Stomach smooth muscle (tissue), 2 donors: ENCODE results near the gene COL4A2.

Experiments
- H3K27ac ChIP-seq: one replicate; pipeline ENCODE4 v1.7.0; 2013; ENCODE audit warnings: mild to moderate bottlenecking, low read length, inconsistent platforms
- H3K27me3 ChIP-seq, 2 donors: one replicate each; pipeline ENCODE4 v1.7.0; 2013; ENCODE audit warnings: low read length in 2 of 2; ENCODE audit not compliant: insufficient read depth in 2 of 2, control insufficient read depth in 1 of 2
- H3K36me3 ChIP-seq, 2 donors: one replicate each; pipeline ENCODE4 v1.7.0; 2013; ENCODE audit warnings: low read length in 2 of 2; ENCODE audit not compliant: control insufficient read depth in 2 of 2, insufficient read depth in 2 of 2
- H3K4me1 ChIP-seq: one replicate; pipeline ENCODE4 v1.7.0; 2013; ENCODE audit warnings: low read length; ENCODE audit not compliant: control insufficient read depth, insufficient read depth
- H3K4me3 ChIP-seq, 2 donors: one replicate each; pipeline ENCODE4 v1.7.0; 2013; ENCODE audit warnings: low read length in 2 of 2
- H3K9ac ChIP-seq, 2 donors: one replicate each; pipeline ENCODE4 v1.7.0; 2013; ENCODE audit warnings: low read length in 2 of 2, mild to moderate bottlenecking in 1 of 2
- H3K9me3 ChIP-seq, 2 donors: one replicate each; pipeline ENCODE4 v1.7.0; 2013; ENCODE audit warnings: low read length in 2 of 2; ENCODE audit not compliant: control insufficient read depth in 2 of 2
- donor health status: healthy.
- donor health status: Pancreatic carcinoma.

The COL4A2 gene

DNA sequence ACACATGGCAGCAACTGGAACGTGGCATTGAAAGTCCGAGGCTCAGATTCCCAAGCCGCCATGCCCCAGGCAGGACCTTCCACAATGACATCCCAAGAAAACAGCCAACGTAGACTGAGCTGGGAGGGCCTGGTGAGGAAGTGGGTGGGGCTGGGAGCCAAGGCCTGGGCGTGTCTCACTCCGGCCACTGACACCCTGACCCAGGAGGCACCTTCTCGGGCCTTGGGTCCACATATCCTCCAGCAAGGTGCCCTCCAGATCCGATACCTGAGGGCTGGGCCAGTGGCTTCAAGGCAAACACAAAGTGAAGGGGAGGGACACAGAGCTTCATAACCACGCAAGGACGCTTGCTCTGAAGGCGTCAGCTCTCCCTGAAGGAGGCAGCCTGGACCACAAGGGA, 211.5 kb downstream of the COL4A2 start:
- Histone ChIP-seq H3K27me3 (no peaks in the 10 kb centered on the region), H3K4me3 (no peak overlapping the region), H3K36me3 (peaks cover 12 to 20% of the 10 kb centered on the region in 2 donors), H3K9me3 (peaks cover 0 to 7% of the 10 kb centered on the region in 2 donors), H3K27ac (no peak overlapping the region), H3K4me1 (peaks cover 32% of the 10 kb centered on the region), H3K9ac (no peak overlapping the region)

DNA sequence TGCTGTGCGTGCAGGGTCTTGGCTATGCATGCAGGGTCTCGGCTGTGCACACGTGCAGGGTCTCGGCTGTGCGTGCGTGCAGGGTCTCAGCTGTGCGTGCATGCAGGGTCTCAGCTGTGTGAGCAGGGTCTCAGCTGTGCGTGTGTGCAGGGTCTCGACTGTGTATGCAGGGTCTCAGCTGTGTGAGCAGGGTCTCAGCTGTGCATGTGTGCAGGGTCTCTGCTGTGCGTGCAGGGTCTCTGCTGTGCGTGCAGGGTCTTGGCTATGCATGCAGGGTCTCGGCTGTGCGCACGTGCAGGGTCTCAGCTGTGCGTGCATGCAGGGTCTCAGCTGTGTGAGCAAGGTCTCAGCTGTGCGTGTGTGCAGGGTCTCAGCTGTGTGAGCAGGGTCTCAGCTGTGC, 212.0 kb downstream of the COL4A2 start:
- Histone ChIP-seq H3K27ac (no peak overlapping the region), H3K36me3 (peaks cover 8 to 15% of the 10 kb centered on the region in 2 donors), H3K4me1 (peaks cover 37% of the 10 kb centered on the region)

DNA sequence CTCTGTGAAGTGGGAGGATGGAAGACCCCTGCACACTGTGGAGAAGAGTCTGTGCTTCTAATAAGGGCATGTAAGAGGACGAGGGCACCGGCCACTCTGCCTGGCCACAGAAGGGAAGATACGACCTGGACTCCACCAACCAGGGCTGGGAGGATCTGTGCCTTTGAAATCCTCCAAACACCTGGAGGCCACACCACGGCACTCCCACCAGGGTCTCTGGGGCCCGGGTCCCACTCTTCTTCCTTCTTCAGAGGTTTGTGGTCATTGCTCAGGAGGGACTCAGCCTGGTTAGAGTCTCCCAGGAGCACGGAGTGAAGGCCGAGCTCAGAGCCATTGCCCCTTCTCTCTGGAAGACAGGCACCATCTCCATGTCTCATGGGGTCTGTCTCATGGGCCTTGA, 212.4 kb downstream of the COL4A2 start:
- H3K9me3 ChIP-seq = peaks cover 0 to 7% of the 10 kb centered on the region in 2 donors
- no peaks in the 10 kb centered on the region for H3K27me3 ChIP-seq
- peaks cover 42% of the 10 kb centered on the region for H3K4me1 ChIP-seq
- H3K9ac ChIP-seq = no peak overlapping the region
- H3K4me3 ChIP-seq = no peak overlapping the region
- peaks cover 7 to 11% of the 10 kb centered on the region in 2 donors for H3K36me3 ChIP-seq
- H3K27ac ChIP-seq = peak overlapping the region; percentile 75

More for the DNA sequence above, 212.0 kb downstream of the COL4A2 start:
- peaks cover 0 to 7% of the 10 kb centered on the region in 2 donors for H3K9me3 ChIP-seq
- H3K9ac ChIP-seq = no peak overlapping the region
- H3K4me3 ChIP-seq = no peak overlapping the region
- no peaks in the 10 kb centered on the region for H3K27me3 ChIP-seq

DNA sequence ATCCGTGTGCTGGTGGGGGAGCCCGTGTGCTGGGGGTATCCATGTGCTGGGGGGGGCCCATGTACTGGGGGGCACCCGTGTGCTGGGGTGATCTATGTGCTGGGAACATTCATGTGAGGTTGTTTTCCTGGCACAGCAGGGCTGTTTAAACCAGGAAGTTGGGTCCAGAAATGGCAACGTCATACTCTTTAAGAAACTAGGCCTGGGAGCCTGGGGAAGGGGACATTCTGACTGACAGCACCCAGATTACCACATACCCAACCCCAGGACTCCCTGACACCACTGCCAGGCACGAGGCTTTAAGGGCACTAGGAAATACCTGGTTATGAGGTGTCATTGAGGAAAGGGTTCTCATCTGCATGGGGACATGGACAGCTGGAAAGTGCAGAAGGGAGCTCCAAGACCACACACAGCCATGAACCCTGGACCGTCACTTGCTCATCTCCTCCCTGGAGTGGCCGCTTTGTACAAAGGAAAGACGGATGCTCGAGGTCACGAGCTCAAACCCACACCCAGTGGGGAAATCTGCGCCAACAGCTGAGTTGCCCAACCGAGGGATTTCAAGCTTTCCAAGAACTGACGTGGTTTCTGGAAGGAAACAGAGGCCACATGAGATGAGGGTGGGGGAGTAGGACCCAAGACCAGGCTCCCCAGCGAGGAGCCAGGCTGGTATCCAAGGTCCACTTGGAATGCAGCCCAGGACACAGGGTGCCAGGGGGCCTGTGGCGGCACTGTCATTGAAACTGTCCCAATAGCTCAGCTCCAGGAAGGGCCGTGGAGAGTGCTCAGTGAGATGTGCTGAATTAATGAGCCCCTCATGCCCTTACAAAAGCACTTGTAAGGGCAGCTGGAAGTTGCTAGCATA, 213.6 kb downstream of the COL4A2 start:
- Histone ChIP-seq H3K4me3 (peak overlapping the region in 1 of 2 donors; percentile 29), H3K9ac (peak overlapping the region in 1 of 2 donors; percentile 36), H3K4me1 (peaks cover 53% of the 10 kb centered on the region)

DNA sequence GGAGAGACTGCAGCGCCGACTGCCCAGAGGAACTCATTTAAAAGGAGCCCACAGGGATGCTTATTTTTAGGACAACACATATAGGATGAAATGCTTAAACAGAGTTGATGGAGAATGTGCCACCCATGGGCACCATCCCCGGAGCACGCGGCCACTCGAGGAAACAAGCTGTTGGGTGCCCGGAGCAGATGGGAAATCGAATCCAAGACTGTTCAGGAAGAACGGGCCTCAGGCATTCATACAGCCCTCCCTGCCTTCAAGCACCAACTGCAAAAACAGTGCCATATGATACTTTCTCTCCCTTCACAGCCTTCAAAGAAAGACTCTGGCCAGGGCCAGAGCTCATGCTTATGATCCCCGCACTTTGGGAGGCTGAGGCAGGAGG, 214.2 kb downstream of the COL4A2 start:
- Histone ChIP-seq H3K4me1 (peaks cover 59% of the 10 kb centered on the region), H3K9me3 (no peaks in the 10 kb centered on the region), H3K4me3 (peak overlapping the region in 1 of 2 donors; percentile 29), H3K27ac (peak overlapping the region; percentile 75), H3K9ac (no peak overlapping the region), H3K27me3 (no peaks in the 10 kb centered on the region), H3K36me3 (peaks cover 4 to 7% of the 10 kb centered on the region in 2 donors)

More for the DNA sequence above, 213.6 kb downstream of the COL4A2 start:
- Histone ChIP-seq H3K36me3 (peaks cover 4 to 7% of the 10 kb centered on the region in 2 donors), H3K9me3 (no peaks in the 10 kb centered on the region), H3K27ac (peak overlapping the region; percentile 75), H3K27me3 (no peaks in the 10 kb centered on the region)

DNA sequence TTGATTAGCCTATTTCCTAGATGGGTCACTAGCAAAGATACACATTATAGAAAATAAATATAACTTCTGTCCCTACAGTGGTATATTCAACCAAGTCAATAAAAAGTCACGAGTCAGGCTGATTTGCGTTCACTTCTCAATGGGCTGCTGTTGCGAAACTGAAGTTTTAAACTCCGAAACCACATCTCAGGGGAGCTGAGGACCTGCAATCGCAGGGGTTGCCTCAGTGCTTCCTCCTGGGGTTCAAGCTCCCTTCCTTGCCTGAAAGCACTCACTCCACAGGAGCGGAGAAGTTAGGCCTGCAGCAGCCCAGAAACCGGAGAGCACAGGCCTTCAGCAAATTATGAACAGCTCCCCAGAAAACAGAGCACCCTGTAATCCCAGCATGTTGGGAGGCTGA, 214.9 kb downstream of the COL4A2 start:
- no peak overlapping the region for H3K9ac ChIP-seq
- H3K4me3 ChIP-seq = no peak overlapping the region
- peaks cover 66% of the 10 kb centered on the region for H3K4me1 ChIP-seq
- H3K27ac ChIP-seq = peak overlapping the region; percentile 75
- no peaks in the 10 kb centered on the region for H3K9me3 ChIP-seq
- no peaks in the 10 kb centered on the region for H3K27me3 ChIP-seq
- peaks cover 4 to 7% of the 10 kb centered on the region in 2 donors for H3K36me3 ChIP-seq

DNA sequence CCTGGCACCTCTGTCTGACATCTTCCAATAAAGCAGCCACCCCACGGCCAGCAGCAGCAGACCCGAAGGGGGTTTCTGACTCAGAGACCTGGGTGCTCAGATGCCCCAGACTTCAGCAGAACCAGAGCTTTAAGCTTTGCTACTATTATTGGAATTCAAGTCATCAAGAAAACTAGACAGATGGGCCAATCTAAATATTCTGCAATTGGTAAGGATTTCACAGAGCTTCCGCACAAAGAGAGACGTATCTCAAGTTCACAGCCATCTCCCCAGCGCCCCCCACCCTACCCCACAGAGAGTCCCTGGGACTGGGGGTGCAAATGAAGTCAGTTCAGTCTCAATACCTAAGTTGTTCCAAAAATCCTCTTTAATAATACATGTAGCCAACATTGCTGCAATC, 215.6 kb downstream of the COL4A2 start:
- no peaks in the 10 kb centered on the region for H3K27me3 ChIP-seq
- no peak overlapping the region for H3K9ac ChIP-seq
- H3K36me3 ChIP-seq = peaks cover 4 to 7% of the 10 kb centered on the region in 2 donors
- no peak overlapping the region for H3K4me3 ChIP-seq
- peaks cover 73% of the 10 kb centered on the region for H3K4me1 ChIP-seq
- no peaks in the 10 kb centered on the region for H3K9me3 ChIP-seq
- no peak overlapping the region for H3K27ac ChIP-seq

DNA sequence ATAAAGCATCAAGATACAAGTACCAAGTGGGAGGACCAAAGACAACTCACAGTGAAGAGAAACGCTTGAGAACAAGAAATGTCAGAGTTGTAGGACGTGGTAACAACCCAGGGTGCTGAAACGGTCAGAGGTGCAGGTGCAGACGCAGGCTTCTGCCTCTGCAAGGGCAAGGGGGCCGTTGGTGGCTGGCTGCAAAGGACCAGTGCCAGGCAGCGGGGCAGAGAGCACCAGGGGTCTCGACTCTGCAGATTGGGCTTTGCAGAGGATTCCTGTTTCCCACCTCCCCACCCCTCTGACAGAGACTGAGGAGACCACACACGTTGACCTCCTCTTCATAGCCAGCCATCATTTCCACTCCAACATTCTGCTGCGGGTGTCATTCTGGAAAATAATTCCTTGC, 216.1 kb downstream of the COL4A2 start:
- Histone ChIP-seq H3K9ac (no peak overlapping the region), H3K4me1 (peaks cover 70% of the 10 kb centered on the region), H3K9me3 (no peaks in the 10 kb centered on the region), H3K27ac (peak overlapping the region; percentile 62), H3K4me3 (no peak overlapping the region), H3K27me3 (no peaks in the 10 kb centered on the region), H3K36me3 (peaks cover 4 to 7% of the 10 kb centered on the region in 2 donors)

DNA sequence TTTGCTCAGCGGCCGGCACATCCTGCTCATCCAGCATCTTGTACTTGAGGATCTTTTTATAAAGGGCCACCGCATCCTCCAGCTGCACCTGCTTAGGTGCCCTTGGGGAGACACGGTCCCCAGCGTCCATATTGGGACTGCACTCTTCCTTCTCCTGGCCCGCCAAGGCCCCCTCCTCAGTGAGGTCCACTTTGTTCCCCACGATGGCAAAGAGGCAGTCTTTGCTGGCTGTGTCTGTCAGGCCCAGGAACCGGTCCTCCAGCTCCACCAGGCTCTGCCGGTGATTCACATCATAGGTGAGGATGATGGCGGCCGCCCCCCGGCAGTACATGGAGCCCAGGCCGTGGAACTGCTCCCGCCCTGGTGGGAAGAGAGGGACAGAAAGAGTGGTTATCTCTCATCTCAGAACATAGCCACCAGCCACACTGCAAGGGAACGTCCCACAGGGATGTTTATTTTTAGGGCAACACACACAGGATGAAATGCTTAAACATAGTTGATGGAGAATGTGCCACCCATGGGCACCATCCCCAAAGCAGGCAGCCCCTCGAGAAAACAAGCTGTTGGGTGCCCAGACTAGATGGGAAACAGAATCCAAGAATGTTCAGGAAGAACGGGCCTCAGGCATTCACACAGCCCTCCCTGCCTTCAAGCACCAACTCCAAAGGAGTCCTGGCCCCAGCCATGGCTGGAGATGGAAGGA, 216.9 kb downstream of the COL4A2 start:
- no peaks in the 10 kb centered on the region for H3K9me3 ChIP-seq
- peaks cover 69% of the 10 kb centered on the region for H3K4me1 ChIP-seq
- H3K36me3 ChIP-seq = peaks cover 4 to 7% of the 10 kb centered on the region in 2 donors
- H3K4me3 ChIP-seq = peak overlapping the region in 1 of 2 donors; percentile 15
- H3K27ac ChIP-seq = peak overlapping the region; percentile 62
- H3K27me3 ChIP-seq = no peaks in the 10 kb centered on the region
- no peak overlapping the region for H3K9ac ChIP-seq

DNA sequence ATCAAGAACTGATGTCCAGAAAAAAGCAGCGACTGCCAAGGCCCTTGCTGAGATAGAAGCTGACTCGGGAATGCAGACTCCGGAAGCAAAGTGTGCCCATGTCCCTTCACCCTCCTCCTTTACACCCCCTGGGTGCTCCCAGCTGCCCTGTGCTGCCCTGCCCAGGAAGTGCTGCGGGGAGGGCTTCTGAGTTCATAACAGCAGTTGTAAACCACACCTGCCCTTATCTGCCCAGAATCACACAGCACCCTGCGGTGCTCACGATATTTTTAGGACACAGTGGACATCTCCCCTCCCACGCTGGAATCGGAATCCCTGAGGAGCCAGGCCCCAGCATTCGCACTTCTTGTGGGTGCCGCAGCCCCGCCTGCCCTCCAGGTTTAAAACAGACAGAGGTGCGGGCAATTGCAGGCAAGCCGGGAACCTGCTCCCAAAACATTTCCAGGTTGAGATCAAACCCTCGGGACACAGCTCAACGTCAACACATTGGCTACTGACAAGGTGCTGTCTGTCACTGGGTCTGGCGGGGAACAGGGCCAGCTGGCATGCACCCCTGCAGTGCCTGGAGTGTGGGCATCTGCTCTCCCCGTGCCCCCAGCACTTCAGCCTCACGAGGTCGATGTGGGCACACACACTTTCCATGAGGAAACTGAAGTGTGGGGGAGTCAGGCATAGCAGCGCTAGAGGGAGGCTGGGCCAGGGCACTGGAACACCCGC, 217.6 kb downstream of the COL4A2 start:
- peak overlapping the region; percentile 62 for H3K27ac ChIP-seq
- no peaks in the 10 kb centered on the region for H3K9me3 ChIP-seq
- H3K27me3 ChIP-seq = no peaks in the 10 kb centered on the region
- H3K9ac ChIP-seq = no peak overlapping the region
- peaks cover 66% of the 10 kb centered on the region for H3K4me1 ChIP-seq
- H3K4me3 ChIP-seq = peak overlapping the region in 1 of 2 donors; percentile 15
- peaks cover 4% of the 10 kb centered on the region in 2 donors for H3K36me3 ChIP-seq
